Measurements from ENCODE around the gene NF2. TPM values are rescaled to one million over a fixed set of nuclear protein-coding genes. Genes with fewer than 3 reads are reported as not detected.

The NF2 gene
- total RNA-seq, 1 experiment from 2014 or later = 92.4 TPM

GRCh38 chr22:29734838-29735237 is 131.4 kb downstream of the NF2 start:
- Mint-ChIP-seq H3K36me3 (ENCODE audit: insufficient read depth, unreplicated experiment) (peaks cover 9% of the 10 kb centered on the region), H3K9me3 (ENCODE audit: unreplicated experiment) (no peaks in the 10 kb centered on the region), H3K4me3 (ENCODE audit: unreplicated experiment) (no peak overlapping the region), H3K4me1 (ENCODE audit: insufficient read depth, unreplicated experiment) (no peaks in the 10 kb centered on the region), H3K27me3 (ENCODE audit: insufficient read depth, unreplicated experiment) (no peaks in the 10 kb centered on the region), H3K27ac (ENCODE audit: low read depth, unreplicated experiment) (no peak overlapping the region)
- DNase-seq (ENCODE audit: unreplicated experiment) = no peak
- intact Hi-C loops (cut with micrococcal nuclease) = no loop called here
- ChIA-PET CTCF (interaction anchor here (0.6 kb wide), 2 partner anchors 52 to 256 kb away, joined by 3 read pairs; no protein-coding TSS in a partner anchor), POLR2A (no interaction called here)
- TF ChIP-seq CTCF (IDR thresholded peaks at IDR 0.05; ENCODE audit: unreplicated experiment) = no peak
- no TSS peak for BruUV-seq (replicated peaks)

GRCh38 chr22:29735416-29735815 is 132.0 kb downstream of the NF2 start:
- H3K27me3 Mint-ChIP-seq (ENCODE audit: insufficient read depth, unreplicated experiment) = no peaks in the 10 kb centered on the region
- no peak overlapping the region for H3K27ac Mint-ChIP-seq (ENCODE audit: low read depth, unreplicated experiment)
- H3K4me1 Mint-ChIP-seq (ENCODE audit: insufficient read depth, unreplicated experiment) = no peaks in the 10 kb centered on the region
- no TSS peak for BruUV-seq (replicated peaks)
- intact Hi-C loops (cut with micrococcal nuclease) = no loop called here
- no peaks in the 10 kb centered on the region for H3K9me3 Mint-ChIP-seq (ENCODE audit: unreplicated experiment)
- no peak for DNase-seq (ENCODE audit: unreplicated experiment)
- CTCF ChIA-PET = no interaction called here
- POLR2A ChIA-PET = no interaction called here
- peaks cover 9% of the 10 kb centered on the region for H3K36me3 Mint-ChIP-seq (ENCODE audit: insufficient read depth, unreplicated experiment)
- no peak for TF ChIP-seq CTCF (IDR thresholded peaks at IDR 0.05; ENCODE audit: unreplicated experiment)
- H3K4me3 Mint-ChIP-seq (ENCODE audit: unreplicated experiment) = no peak overlapping the region

GRCh38 chr22:29737251-29738117 is 134.1 kb downstream of the NF2 start:
- H3K27me3 Mint-ChIP-seq (ENCODE audit: insufficient read depth, unreplicated experiment) = no peaks in the 10 kb centered on the region
- no TSS peak for BruUV-seq (replicated peaks)
- POLR2A ChIA-PET = interaction anchor here (0.6 kb wide), 2 partner anchors 17 to 633 kb away, joined by 3 to 4 read pairs; no protein-coding TSS in a partner anchor
- H3K27ac Mint-ChIP-seq (ENCODE audit: low read depth, unreplicated experiment) = no peak overlapping the region
- no peak for DNase-seq (ENCODE audit: unreplicated experiment)
- TF ChIP-seq CTCF (IDR thresholded peaks at IDR 0.05; ENCODE audit: unreplicated experiment) = no peak
- peaks cover 9% of the 10 kb centered on the region for H3K36me3 Mint-ChIP-seq (ENCODE audit: insufficient read depth, unreplicated experiment)
- intact Hi-C loops (cut with micrococcal nuclease) = no loop called here
- CTCF ChIA-PET = interaction anchor here (0.6 kb wide), 1 partner anchor 587 kb away, joined by 3 read pairs; no protein-coding TSS in a partner anchor
- H3K4me1 Mint-ChIP-seq (ENCODE audit: insufficient read depth, unreplicated experiment) = no peaks in the 10 kb centered on the region
- no peaks in the 10 kb centered on the region for H3K9me3 Mint-ChIP-seq (ENCODE audit: unreplicated experiment)
- H3K4me3 Mint-ChIP-seq (ENCODE audit: unreplicated experiment) = no peak overlapping the region

GRCh38 chr22:29738118-29738815 is 134.8 kb downstream of the NF2 start:
- Mint-ChIP-seq H3K27ac (ENCODE audit: low read depth, unreplicated experiment) (no peak overlapping the region), H3K4me3 (ENCODE audit: unreplicated experiment) (no peak overlapping the region), H3K9me3 (ENCODE audit: unreplicated experiment) (no peaks in the 10 kb centered on the region), H3K36me3 (ENCODE audit: insufficient read depth, unreplicated experiment) (peaks cover 9% of the 10 kb centered on the region), H3K4me1 (ENCODE audit: insufficient read depth, unreplicated experiment) (no peaks in the 10 kb centered on the region), H3K27me3 (ENCODE audit: insufficient read depth, unreplicated experiment) (no peaks in the 10 kb centered on the region)
- CTCF ChIA-PET = interaction anchor here (0.6 kb wide), 1 partner anchor 586 kb away, joined by 3 read pairs; no protein-coding TSS in a partner anchor
- POLR2A ChIA-PET = interaction anchor here (1.0 to 1.6 kb wide), 2 partner anchors 9 to 20 kb away, joined by 3 to 4 read pairs; no protein-coding TSS in a partner anchor
- BruUV-seq (replicated peaks) = no TSS peak
- no peak for DNase-seq (ENCODE audit: unreplicated experiment)
- intact Hi-C loops (cut with micrococcal nuclease) = no loop called here
- no peak for TF ChIP-seq CTCF (IDR thresholded peaks at IDR 0.05; ENCODE audit: unreplicated experiment)

All from MCF 10A (cell line).